Spinal cord (tissue), 10 donors: ENCODE measurements around the gene GRK5. TPM values are rescaled to one million over a fixed set of nuclear protein-coding genes. Genes with fewer than 3 reads are reported as not detected.

ENCODE experiments used
- DNase-seq, 6 donors: peaks; one replicate each; pipeline versions ENCODE4 v3.0.0 to v3.0.0-alpha.2; 2013 to 2015; ENCODE audit warnings: low spot score in 6 of 6, low read depth in 4 of 6
- H3K27ac ChIP-seq: one replicate; pipeline ENCODE4 v1.5.1; 2013; ENCODE audit warnings: low read depth, low read length, control low read depth
- H3K27me3 ChIP-seq: one replicate; pipeline ENCODE4 v1.6.1; 2013; ENCODE audit warnings: low read length; ENCODE audit not compliant: control insufficient read depth, insufficient read depth
- H3K36me3 ChIP-seq: one replicate; pipeline ENCODE4 v1.6.1; 2013; ENCODE audit warnings: low read length; ENCODE audit not compliant: control insufficient read depth, insufficient read depth
- H3K4me1 ChIP-seq: one replicate; pipeline ENCODE4 v1.6.1; 2013; ENCODE audit warnings: low read length; ENCODE audit not compliant: control insufficient read depth, insufficient read depth
- H3K4me3 ChIP-seq: one replicate; pipeline ENCODE4 v1.5.1; 2013; ENCODE audit warnings: low read depth, low read length, control low read depth
- H3K9me3 ChIP-seq: one replicate; pipeline ENCODE4 v1.6.1; 2013; ENCODE audit warnings: low read length; ENCODE audit not compliant: control insufficient read depth, insufficient read depth
- WGBS: methylation state at CpG from one replicate; pipeline ENCODE4 v1.1.5; 2013; ENCODE audit warnings: missing lambda C conversion rate; ENCODE audit not compliant: insufficient coverage; 5-methylcytosine and 5-hydroxymethylcytosine counted together
- polyA plus RNA-seq, 2 donors: library from polyadenylated mRNA; unstranded; fragments of 120-200 nt; gene quantifications; one replicate each; pipeline ENCODE4 v1.2.1, GENCODE V29; 2013; ENCODE audit not compliant: insufficient read length in 2 of 2
- total RNA-seq, 2 donors: library from RNA; depleted of rRNA in 1 of 2; stranded (reverse); fragments of 120-200 nt in 1 of 2; fragments of >200 nt in 1 of 2; gene quantifications; one replicate each; pipeline versions ENCODE4 v1.2.3 to v1.2.4, GENCODE V29; 2013 to 2014
- donor health status: healthy.

GRK5 gene
- total and polyA plus RNA-seq, 4 donors: 15.6 to 29.5 (median 25.6) TPM

DNA sequence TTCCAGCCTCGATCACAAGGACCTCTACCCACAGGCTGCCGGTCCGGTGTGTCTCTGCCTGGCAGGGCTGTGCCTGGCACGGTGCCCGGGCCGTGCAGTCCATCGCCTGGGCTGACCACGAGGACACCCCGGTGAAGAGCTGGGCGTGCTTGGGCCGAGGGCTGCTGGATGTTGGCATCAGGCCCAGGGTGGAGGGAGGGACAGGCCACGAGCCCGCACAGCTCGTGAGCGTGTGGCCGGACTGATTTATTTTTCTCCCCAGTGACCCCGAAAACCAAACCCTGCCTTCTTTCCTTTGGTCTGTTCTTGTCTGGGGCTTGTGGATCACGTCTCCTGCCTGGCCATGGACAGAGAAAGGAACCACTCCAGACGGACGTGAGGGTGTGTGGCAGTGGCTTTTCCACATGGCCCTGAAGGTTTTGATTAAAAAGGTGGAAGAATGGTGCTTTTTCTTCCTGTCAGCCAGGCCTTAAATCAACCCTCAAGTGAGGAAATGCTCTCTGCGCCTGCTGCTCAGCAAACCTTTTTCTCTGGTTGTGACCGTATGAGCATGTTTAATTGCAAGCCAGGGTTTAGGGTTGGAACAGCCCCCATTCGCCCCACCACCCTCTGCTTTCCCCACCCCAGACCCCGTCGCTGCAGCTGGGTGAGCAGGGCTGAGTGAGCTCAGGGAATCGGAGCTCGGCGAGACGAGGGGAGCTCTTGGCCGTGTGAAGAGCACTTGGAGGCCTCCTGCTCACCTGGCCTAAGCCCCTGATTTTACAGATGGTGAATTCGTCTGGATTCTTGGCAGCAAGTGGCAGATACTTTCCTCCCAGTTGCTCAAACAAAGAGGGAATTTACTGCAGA is 205.1 kb downstream of the GRK5 start:
- peak in 3 of 6 donors; percentile 39 to 73 (median 66) for DNase-seq
- H3K27me3 ChIP-seq: peaks cover 5% of the 10 kb centered on the region
- H3K4me3 ChIP-seq: no peak overlapping the region
- WGBS: 17% methylated on average over 25 of the region's 31 CpGs
- H3K9me3 ChIP-seq: no peaks in the 10 kb centered on the region
- H3K27ac ChIP-seq: peak overlapping the region; percentile 83
- H3K4me1 ChIP-seq: peaks cover 52% of the 10 kb centered on the region
- H3K36me3 ChIP-seq: peaks cover 8% of the 10 kb centered on the region

DNA sequence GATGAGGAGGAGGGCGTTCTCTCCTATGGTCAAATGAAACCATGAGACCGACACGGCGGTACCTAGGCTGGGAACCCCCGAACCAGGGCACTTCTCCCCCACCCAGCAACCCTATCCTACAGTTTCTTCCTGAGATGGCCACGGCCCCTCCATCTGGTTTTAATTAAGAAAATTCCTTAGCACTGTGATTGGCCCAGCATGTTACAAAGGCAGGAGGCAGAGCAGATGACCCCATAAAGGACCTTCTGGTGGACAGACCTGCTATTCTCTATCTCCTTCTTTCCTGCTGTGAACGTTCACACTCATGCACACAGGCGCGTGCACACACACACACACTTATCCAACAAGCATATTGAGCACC is 205.7 kb downstream of the GRK5 start:
- Histone ChIP-seq H3K9me3 (no peaks in the 10 kb centered on the region), H3K4me1 (peaks cover 52% of the 10 kb centered on the region), H3K27me3 (peaks cover 5% of the 10 kb centered on the region), H3K27ac (peak overlapping the region; percentile 83), H3K36me3 (peaks cover 8% of the 10 kb centered on the region), H3K4me3 (no peak overlapping the region)
- WGBS: 23% methylated on average over 3 of the region's 9 CpGs
- peak in 2 of 6 donors; percentile 48 to 60 for DNase-seq

DNA sequence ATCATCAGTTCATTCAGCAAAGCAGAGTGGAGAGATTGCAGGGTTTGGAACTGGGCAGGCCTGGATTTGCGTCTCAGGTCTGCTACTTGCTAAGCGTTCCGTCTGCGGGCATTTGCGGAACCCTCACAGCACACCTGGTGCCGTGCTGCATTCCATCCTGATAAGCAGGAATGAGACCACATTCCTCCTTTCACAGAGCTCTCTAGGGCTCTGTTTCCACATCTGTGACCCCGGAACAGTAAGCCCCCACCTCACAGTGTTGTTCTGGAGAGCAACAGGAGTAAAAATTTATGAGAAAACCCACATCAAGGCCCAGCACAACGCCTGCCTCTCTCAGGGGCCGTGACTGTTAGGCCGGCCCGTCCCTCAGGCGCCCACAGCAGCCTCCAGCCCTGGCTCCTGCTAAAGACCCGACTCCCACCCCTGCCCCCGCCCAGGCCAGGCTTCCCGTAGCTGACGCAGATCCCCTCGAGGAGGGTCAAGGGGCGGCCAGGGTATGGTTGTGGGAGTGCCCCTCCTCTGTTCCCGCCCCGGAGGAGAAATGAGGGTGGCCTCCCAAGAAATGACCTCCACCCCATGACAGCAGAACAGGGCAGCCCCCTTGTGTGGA is 206.2 kb downstream of the GRK5 start:
- H3K4me1 ChIP-seq: peaks cover 52% of the 10 kb centered on the region

DNA sequence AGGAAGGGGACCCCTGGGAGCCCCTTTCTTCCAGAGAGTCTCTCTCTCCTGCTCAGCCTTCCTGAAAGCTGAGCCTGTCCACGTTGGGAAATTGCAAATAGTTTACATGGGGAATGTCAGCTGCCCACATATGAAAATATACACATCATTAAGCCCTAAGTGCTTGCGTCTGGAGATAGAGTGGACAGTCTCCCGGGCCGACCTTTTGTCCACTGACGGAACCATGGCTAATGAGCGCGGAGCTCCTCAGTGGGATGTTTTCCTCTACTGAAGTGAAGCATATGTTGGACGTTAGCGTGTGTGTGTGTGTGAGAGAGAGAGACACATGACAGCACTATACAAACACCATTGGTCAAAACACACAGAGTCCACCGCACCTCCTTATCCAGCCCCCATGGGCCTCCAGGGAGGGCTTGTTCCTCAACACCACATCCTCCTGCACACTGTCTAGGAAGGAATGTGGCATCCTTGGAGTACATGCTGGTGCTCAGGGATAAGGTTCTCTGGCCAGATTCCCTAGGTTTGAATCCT is 206.8 kb downstream of the GRK5 start:
- peak overlapping the region; percentile 83 for H3K27ac ChIP-seq
- H3K4me3 ChIP-seq: no peak overlapping the region
- peaks cover 5% of the 10 kb centered on the region for H3K27me3 ChIP-seq
- no peaks in the 10 kb centered on the region for H3K9me3 ChIP-seq
- WGBS: 18% methylated on average over 2 of the region's 10 CpGs
- peaks cover 6% of the 10 kb centered on the region for H3K36me3 ChIP-seq
- H3K4me1 ChIP-seq: peaks cover 52% of the 10 kb centered on the region
- DNase-seq: peak in 2 of 6 donors; percentile 43 to 57

More for the DNA sequence above, 206.2 kb downstream of the GRK5 start:
- Histone ChIP-seq H3K27me3 (peaks cover 5% of the 10 kb centered on the region), H3K36me3 (peaks cover 8% of the 10 kb centered on the region), H3K4me3 (no peak overlapping the region), H3K9me3 (no peaks in the 10 kb centered on the region), H3K27ac (peak overlapping the region; percentile 83)
- peak in 1 of 6 donors; percentile 46 for DNase-seq
- 78% methylated on average over 11 of the region's 20 CpGs for WGBS

DNA sequence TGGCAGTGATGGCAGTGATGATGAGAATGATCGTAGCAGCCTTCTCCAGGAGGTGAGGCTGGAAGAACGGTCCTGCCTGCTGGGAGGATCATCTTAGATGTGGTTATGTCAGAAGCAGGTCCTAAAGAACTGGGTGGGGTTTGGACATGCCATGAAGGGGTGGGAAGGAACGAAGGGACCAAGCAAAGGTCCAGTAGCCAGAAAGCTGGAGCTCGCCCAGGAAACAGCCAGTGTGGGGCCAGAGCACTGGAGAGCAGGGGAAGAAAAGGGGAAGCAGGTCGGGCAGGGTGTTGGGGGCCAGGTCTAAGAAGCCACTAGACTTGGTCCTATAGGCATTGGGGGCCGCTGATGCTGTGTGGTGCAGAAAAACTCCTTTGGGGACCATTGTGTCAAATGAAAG is 207.8 kb downstream of the GRK5 start:
- Histone ChIP-seq H3K4me1 (peaks cover 46% of the 10 kb centered on the region), H3K27ac (peak overlapping the region; percentile 83), H3K27me3 (peaks cover 5% of the 10 kb centered on the region), H3K9me3 (no peaks in the 10 kb centered on the region), H3K36me3 (peaks cover 3% of the 10 kb centered on the region), H3K4me3 (no peak overlapping the region)
- 89% methylated on average over 5 of the region's 6 CpGs for WGBS
- no peak for DNase-seq

DNA sequence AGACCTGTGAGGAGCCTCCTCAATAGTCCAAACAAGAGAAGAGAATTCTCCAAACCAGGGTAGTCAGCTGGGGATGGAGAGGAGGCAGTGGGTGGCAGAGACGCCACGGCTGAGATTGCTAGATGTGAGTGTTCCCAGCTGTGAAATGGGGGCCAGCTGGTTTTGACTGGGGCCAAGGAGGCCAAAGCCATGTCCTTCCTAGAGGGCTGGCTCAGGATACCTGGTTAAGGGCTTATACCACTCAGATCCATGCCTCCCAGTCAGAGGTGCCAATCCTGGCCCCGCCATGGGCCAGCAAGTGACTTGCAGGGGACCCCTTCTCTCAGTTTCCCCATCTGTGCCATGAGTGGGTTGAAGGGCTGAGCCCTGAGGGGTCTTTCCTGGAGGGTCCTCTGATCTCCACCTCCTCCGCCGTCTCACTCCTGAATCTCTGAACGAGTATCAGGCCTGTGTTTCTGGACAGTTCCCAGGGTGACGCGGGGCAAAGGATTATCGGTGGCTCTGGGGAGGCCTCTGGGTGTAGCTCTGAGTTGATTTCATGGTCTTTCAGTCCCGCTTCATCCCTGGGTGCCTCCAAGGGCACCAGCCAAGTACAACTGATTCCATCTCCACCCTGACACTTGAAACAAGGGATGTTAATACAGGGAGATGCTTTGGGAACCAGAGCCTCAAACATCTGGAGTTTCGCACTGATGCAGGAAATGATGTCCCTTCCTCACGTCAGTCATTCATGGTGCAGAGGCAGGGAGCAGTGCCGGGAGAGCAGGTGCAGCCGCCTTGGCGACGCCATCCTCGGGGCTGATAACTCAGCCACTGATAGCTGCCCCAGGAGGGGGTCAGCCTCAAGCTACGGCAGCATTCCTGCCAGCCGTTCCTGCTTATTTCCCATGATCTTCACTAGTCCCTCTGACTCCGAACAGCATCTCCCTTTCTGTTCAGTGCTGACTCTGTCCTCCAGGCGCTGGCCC is 208.4 kb downstream of the GRK5 start:
- H3K36me3 ChIP-seq: peaks cover 3% of the 10 kb centered on the region
- H3K27me3 ChIP-seq: peaks cover 5% of the 10 kb centered on the region
- no peak overlapping the region for H3K4me3 ChIP-seq
- no peak overlapping the region for H3K27ac ChIP-seq
- no peaks in the 10 kb centered on the region for H3K9me3 ChIP-seq
- no peak for DNase-seq
- H3K4me1 ChIP-seq: peaks cover 41% of the 10 kb centered on the region
- 83% methylated on average over 19 of the region's 21 CpGs for WGBS

DNA sequence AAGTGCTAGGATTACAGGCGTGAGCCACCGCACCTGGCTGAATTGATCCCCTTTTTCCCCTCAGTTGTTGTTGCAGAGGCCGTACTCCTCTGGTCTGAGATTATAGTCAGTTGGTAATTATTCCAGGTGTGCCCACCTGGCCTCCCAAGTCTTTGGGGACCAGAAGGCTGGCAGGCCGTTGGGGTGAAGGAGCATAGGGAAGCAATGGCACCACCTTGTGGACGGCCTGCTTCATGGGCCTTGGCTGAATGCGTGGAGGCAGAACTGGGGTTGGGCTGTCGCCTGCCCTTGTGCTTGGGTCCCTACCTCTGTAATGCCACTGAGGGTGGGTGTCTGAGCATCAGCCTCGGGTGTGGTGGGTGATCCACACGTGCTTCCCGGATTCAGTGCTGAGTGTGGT is 209.5 kb downstream of the GRK5 start:
- Histone ChIP-seq H3K36me3 (peaks cover 5% of the 10 kb centered on the region), H3K4me3 (no peak overlapping the region), H3K9me3 (no peaks in the 10 kb centered on the region), H3K27ac (no peak overlapping the region), H3K27me3 (peaks cover 5% of the 10 kb centered on the region), H3K4me1 (peaks cover 48% of the 10 kb centered on the region)
- 43% methylated on average over 9 of the region's 10 CpGs for WGBS
- peak in 2 of 6 donors; percentile 63 to 67 for DNase-seq

DNA sequence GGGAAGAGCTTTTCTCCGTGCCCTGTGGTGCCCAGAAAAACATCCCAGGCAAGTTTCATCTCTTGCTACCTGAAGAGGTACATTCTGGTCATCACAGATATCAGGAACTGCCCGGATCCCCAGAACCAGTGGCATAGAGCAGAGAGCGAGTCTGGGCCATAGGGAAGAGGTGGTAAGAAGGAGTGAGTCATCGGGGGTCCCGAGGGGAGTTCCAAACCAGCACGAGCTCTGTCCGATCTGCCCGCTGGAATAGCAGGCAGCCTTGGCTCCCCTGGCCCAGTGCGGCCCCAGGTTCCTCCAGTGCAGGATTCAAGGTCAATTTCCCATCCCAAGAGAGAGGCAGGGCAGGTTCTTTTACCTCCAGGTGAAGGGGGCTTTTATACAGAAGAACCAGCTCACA is 210.5 kb downstream of the GRK5 start:
- 93% methylated on average over 6 of the region's 9 CpGs for WGBS

DNA sequence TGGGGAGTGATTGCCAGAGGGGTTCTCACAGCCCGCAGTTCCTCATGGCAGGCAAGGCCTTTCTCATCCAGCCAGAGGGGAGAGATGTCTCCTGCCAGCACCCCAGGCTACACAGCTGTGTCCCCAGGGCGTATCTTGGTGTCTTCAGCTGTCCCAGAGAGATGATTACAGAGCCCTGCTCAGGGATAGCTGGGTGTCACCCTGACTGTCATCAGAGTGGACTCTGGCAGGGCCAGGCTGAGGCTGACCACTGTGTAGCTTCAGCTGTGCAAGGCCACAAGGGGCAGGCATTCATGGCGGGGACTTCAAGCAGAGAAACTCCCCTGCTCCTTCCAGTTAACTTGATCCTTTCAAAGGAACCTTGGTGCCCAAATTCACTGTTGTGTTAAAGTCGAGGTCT is 211.0 kb downstream of the GRK5 start:
- no peak overlapping the region for H3K4me3 ChIP-seq
- H3K9me3 ChIP-seq: no peaks in the 10 kb centered on the region
- WGBS: 72% methylated on average over 4 of the region's 4 CpGs
- no peak for DNase-seq
- no peak overlapping the region for H3K27ac ChIP-seq
- peaks cover 4% of the 10 kb centered on the region for H3K27me3 ChIP-seq
- peaks cover 39% of the 10 kb centered on the region for H3K4me1 ChIP-seq
- peaks cover 5% of the 10 kb centered on the region for H3K36me3 ChIP-seq

More for the DNA sequence above, 210.5 kb downstream of the GRK5 start:
- no peak for DNase-seq
- Histone ChIP-seq H3K9me3 (no peaks in the 10 kb centered on the region), H3K27ac (no peak overlapping the region), H3K4me3 (no peak overlapping the region), H3K4me1 (peaks cover 44% of the 10 kb centered on the region), H3K27me3 (peaks cover 5% of the 10 kb centered on the region), H3K36me3 (peaks cover 5% of the 10 kb centered on the region)
